ENCODE results near the gene NEURL2.
"Not testable (repeated sequence)": the region's sequence is repeated elsewhere in the genome, so short reads cannot be mapped to it uniquely, and the experiment has no call there.

NEURL2 gene

DNA sequence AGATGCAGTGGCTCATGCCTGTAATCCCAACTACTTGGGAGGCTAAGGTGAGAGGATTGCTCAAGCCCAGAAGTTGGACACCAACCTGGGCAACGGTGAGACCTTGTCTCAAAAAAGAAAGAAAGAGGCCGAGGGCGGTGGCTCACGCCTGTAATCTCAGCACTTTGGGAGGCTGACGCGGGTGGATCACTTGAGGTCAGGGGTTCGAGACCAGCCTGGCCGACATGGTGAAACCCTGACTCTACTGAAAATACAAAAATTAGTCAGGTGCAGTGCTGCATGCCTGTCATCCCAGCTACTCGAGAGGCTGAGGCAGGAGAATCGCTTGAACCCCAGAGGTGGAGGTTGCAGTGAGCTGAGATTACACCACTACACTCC lies 16.9 kb downstream of the NEURL2 start:
- not testable (repeated sequence) for H3K4me3 Mint-ChIP-seq; H3K36me3 Mint-ChIP-seq; ATAC-seq; H3K27ac Mint-ChIP-seq; H3K4me1 Mint-ChIP-seq; H3K9me3 Mint-ChIP-seq; DNase-seq (ENCODE audit: low spot score in 2 of 2)

GRCh38 chr20:45873409-45874103 lies 17.5 kb downstream of the NEURL2 start:
- Mint-ChIP-seq H3K4me1 (no peaks in the 10 kb centered on the region), H3K9me3 (no peaks in the 10 kb centered on the region), H3K4me3 (no peak overlapping the region), H3K36me3 (no peaks in the 10 kb centered on the region), H3K27ac (no peak overlapping the region)
- DNase-seq (ENCODE audit: low spot score in 2 of 2) = no peak
- ATAC-seq = no peak

- no peaks in the 10 kb centered on the region for H3K4me1 Mint-ChIP-seq
- H3K9me3 Mint-ChIP-seq = no peaks in the 10 kb centered on the region
- H3K36me3 Mint-ChIP-seq = no peaks in the 10 kb centered on the region
- no peak overlapping the region for H3K27ac Mint-ChIP-seq
- ATAC-seq = no peak
- H3K4me3 Mint-ChIP-seq = no peak overlapping the region
- no peak for DNase-seq (ENCODE audit: low spot score in 2 of 2)
These were observed 18.4 kb downstream of the NEURL2 start for GRCh38 chr20:45872626-45873025.

- ATAC-seq (no peak), DNase-seq (ENCODE audit: low spot score in 2 of 2) (no peak)
- no peaks in the 10 kb centered on the region for H3K36me3 Mint-ChIP-seq
- no peaks in the 10 kb centered on the region for H3K9me3 Mint-ChIP-seq
- no peak overlapping the region for H3K27ac Mint-ChIP-seq
- H3K4me3 Mint-ChIP-seq = no peak overlapping the region
- no peaks in the 10 kb centered on the region for H3K4me1 Mint-ChIP-seq
These were observed 23.2 kb downstream of the NEURL2 start for GRCh38 chr20:45867819-45868176.

GRCh38 chr20:45867136-45867818 lies 23.7 kb downstream of the NEURL2 start:
- H3K36me3 Mint-ChIP-seq = no peaks in the 10 kb centered on the region
- DNase-seq (ENCODE audit: low spot score in 2 of 2) (no peak), ATAC-seq (no peak)
- no peaks in the 10 kb centered on the region for H3K4me1 Mint-ChIP-seq
- no peaks in the 10 kb centered on the region for H3K9me3 Mint-ChIP-seq
- H3K27ac Mint-ChIP-seq = no peak overlapping the region
- H3K4me3 Mint-ChIP-seq = no peak overlapping the region

DNA sequence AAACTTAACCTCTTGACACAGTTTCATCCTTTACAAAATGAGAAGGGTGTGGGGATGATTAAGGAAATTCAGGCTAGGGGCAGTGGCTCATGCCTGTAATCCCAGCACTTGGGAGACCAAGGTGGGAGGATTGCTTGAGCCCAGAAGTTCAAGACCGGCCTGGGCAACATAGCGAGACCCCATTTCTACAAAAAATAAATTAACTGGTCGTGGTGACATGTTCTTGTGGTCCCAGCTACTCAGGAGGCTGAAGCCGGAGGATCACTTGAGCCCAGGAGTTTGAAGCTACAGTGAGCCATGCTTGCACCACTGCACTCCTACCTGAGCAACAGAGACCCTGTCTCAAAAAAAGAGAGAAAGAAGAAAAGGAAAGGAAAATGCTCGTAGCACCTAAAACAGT lies 24.6 kb downstream of the NEURL2 start:
- no peak for DNase-seq (ENCODE audit: low spot score in 2 of 2)
- no peaks in the 10 kb centered on the region for H3K9me3 Mint-ChIP-seq
- ATAC-seq = no peak
- H3K36me3 Mint-ChIP-seq = no peaks in the 10 kb centered on the region
- H3K27ac Mint-ChIP-seq = no peak overlapping the region
- H3K4me1 Mint-ChIP-seq = no peaks in the 10 kb centered on the region
- no peak overlapping the region for H3K4me3 Mint-ChIP-seq

DNA sequence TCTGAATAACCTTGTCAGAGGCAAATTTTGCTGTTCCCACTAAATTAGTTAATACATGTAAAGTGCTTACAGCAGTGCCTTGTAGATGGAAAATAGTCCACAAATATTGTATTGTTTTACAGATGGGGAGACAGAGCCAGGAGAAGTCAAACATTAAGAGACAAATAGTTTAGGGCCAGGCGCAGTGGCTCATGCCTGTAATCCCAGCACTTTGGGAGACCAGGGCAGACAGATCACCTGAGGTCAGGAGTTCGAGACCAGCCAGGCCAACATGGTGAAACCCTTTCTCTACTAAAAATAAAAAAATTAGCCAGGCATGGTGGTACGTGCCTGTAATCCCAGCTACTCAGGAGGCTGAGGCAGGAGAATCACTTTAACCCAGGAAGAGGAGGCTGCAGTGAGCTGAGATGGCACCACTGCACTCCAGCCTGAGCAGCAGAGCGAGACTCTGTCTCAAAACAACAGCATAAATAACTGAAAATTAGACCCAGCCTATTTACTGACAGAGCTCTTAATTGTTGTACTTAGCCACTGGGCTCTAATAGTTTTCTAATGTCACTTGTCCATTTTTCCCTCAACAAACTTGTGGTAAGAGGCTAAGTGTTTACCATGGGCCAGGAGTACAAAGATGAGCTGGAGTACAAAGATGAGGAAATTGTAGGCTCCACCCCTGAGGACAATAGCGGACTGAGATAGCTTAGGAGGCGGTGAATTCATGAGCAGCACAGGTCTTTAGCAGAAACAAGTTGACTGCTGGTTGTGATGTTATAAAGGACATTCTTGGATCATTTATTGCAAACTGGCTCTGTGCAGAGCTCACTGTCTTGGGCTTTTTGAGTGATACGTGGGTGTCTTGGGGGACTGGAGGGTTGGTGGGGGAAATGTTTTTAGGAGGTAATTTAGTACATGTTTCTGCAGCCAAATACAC lies 27.2 kb downstream of the NEURL2 start:
- ATAC-seq (no peak), DNase-seq (ENCODE audit: low spot score in 2 of 2) (no peak)
- no peaks in the 10 kb centered on the region for H3K9me3 Mint-ChIP-seq
- H3K27ac Mint-ChIP-seq = no peak overlapping the region
- H3K36me3 Mint-ChIP-seq = no peaks in the 10 kb centered on the region
- H3K4me3 Mint-ChIP-seq = no peak overlapping the region
- peaks cover 16% of the 10 kb centered on the region for H3K4me1 Mint-ChIP-seq

GRCh38 chr20:45861221-45862075 lies 29.6 kb downstream of the NEURL2 start:
- no peaks in the 10 kb centered on the region for H3K36me3 Mint-ChIP-seq
- H3K4me1 Mint-ChIP-seq = peaks cover 30% of the 10 kb centered on the region
- H3K4me3 Mint-ChIP-seq = no peak overlapping the region
- H3K9me3 Mint-ChIP-seq = no peaks in the 10 kb centered on the region
- no peak overlapping the region for H3K27ac Mint-ChIP-seq
- ATAC-seq (no peak), DNase-seq (ENCODE audit: low spot score in 2 of 2) (no peak)

GRCh38 chr20:45860560-45861220 lies 30.3 kb downstream of the NEURL2 start:
- ATAC-seq = no peak
- no peaks in the 10 kb centered on the region for H3K36me3 Mint-ChIP-seq
- no peak overlapping the region for H3K4me3 Mint-ChIP-seq
- no peak for DNase-seq (ENCODE audit: low spot score in 2 of 2)
- peaks cover 36% of the 10 kb centered on the region for H3K4me1 Mint-ChIP-seq
- H3K9me3 Mint-ChIP-seq = no peaks in the 10 kb centered on the region
- no peak overlapping the region for H3K27ac Mint-ChIP-seq

GRCh38 chr20:45859916-45860315 lies 31.1 kb downstream of the NEURL2 start:
- Mint-ChIP-seq H3K9me3 (no peaks in the 10 kb centered on the region), H3K4me1 (peaks cover 36% of the 10 kb centered on the region), H3K27ac (no peak overlapping the region), H3K4me3 (no peak overlapping the region), H3K36me3 (no peaks in the 10 kb centered on the region)
- DNase-seq (ENCODE audit: low spot score in 2 of 2) (no peak), ATAC-seq (no peak)

DNA sequence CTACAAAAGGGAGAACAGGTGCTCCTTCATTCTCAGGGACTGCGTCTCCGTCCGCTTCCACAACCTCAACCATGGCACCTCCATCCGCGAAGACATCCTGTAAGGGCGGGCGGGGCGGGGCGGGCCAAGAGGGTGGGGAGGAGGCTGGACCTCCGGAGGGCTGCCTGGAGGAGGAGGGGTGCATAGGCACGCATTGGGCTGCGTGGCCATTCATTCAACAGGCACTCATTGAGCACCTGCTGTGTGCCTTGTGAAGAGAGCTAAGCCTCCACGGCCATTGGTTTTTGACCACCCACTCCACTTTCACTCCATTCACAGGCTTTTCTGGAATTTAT lies 33.2 kb downstream of the NEURL2 start:
- H3K9me3 Mint-ChIP-seq = no peaks in the 10 kb centered on the region
- peak overlapping the region; percentile 97 for H3K27ac Mint-ChIP-seq
- peaks cover 10% of the 10 kb centered on the region for H3K36me3 Mint-ChIP-seq
- peaks cover 36% of the 10 kb centered on the region for H3K4me1 Mint-ChIP-seq
- ATAC-seq = peak; percentile 57
- no peak for DNase-seq (ENCODE audit: low spot score in 2 of 2)
- peak overlapping the region; percentile 98 for H3K4me3 Mint-ChIP-seq

- ATAC-seq = peak; percentile 98
- H3K9me3 Mint-ChIP-seq = no peaks in the 10 kb centered on the region
- peak within 1 kb of the TSS; percentile 97 for H3K27ac Mint-ChIP-seq
- peak; percentile 83 to 94 for DNase-seq (ENCODE audit: low spot score in 2 of 2)
- peaks cover 36% of the 10 kb centered on the region for H3K4me1 Mint-ChIP-seq
- H3K36me3 Mint-ChIP-seq = peaks cover 15% of the 10 kb centered on the region
- H3K4me3 Mint-ChIP-seq = peak within 1 kb of the TSS; percentile 98
These were observed 33.7 kb downstream of the NEURL2 start, which contains the start of the genes ACOT8 and ZSWIM3 for GRCh38 chr20:45857114-45857881. TSS of gene ACOT8 (minus strand) at chr20:45857392. CDS start at chr20:45857315, 77 bp downstream. TSS of gene ZSWIM3 (plus strand) at chr20:45857614. CDS start at chr20:45857826, 212 bp downstream.

GRCh38 chr20:45853484-45853883 lies 37.5 kb downstream of the NEURL2 start:
- no peak for ATAC-seq
- H3K27ac Mint-ChIP-seq = no peak overlapping the region
- no peaks in the 10 kb centered on the region for H3K9me3 Mint-ChIP-seq
- no peak overlapping the region for H3K4me3 Mint-ChIP-seq
- H3K36me3 Mint-ChIP-seq = peaks cover 29% of the 10 kb centered on the region
- no peak for DNase-seq (ENCODE audit: low spot score in 2 of 2)
- H3K4me1 Mint-ChIP-seq = peaks cover 26% of the 10 kb centered on the region

DNA sequence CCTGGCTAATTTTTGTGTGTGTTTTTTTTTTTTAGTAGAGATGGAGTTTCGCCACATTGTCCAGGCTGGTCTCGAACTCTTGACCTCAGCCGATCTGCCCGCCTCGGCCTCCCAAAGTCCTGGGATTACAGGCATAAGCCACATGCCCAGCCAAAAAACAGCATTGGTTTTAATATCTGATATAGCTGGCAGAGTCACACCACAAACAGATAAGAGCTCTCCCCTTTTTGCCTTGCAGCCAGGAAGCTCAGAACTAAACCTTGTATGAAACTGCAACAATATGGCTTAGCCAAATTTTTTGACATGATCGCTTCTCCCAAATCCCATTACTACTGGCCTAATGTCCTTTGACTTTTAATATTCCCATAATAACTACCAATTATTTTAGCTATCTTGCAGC lies 38.7 kb downstream of the NEURL2 start:
- ATAC-seq (no peak), DNase-seq (ENCODE audit: low spot score in 2 of 2) (no peak)
- Mint-ChIP-seq H3K4me1 (peaks cover 14% of the 10 kb centered on the region), H3K4me3 (no peak overlapping the region), H3K9me3 (no peaks in the 10 kb centered on the region), H3K36me3 (peaks cover 37% of the 10 kb centered on the region), H3K27ac (no peak overlapping the region)

Measured in stimulated activated effector memory CD8-positive, alpha-beta T cell treated with anti-CD3 and anti-CD28 coated beads, Interleukin-12 subunit alpha, Interleukin-12 subunit beta, amount 100 ng/mL, for 72 hours (primary cell).